ENCODE measurements around the gene DENND6B.
"Not testable (repeated sequence)": the region's sequence is repeated elsewhere in the genome, so short reads cannot be mapped to it uniquely, and the experiment has no call there.

Gene DENND6B

GRCh38 chr22:50338042-50338573, 11.3 kb upstream of the DENND6B start:
- no peak for DNase-seq

DNA sequence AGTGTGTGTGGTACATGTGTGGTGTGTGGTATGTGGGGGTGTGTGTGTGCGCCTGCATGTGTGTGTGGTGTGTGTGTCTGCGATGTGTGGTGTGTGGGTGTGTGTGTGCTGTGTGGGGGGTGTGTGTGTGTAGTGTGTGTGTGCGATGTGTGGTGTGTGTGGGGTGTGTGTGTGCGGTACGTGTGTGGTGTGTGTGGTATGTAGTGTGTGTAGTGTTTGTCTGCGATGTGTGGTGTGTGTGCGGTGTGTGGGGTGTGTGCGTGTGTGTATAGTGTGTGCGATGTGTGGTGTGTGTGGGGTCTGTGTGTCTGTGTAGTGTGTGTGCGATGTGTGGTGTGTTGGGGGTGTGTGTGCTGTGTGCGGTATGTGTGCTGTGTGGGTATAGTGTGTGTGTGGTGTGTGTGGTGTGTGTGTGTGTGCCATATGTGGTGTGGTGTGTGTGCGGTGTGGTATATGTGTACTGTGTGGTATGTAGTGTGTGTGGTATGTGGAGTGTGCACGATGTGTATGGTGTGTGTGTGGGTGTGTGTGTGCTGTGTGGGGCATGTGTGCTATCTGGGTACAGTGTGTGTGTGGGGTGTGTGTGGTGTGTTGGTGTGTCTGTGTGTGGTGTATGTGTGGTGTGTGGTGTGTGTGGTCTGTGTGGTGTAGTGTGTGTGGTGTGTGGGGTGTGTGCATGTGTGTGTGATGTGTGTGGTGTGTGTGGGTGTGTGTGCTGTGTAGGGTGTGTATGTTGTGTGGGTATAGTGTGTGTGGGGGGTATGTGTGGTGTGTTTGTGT, 10.6 kb upstream of the DENND6B start:
- no peak for DNase-seq

- DNase-seq, result not testable (repeated sequence)
These were observed 7.6 kb upstream of the DENND6B start for GRCh38 chr22:50334433-50334832.

GRCh38 chr22:50329236-50329635, 2.4 kb upstream of the DENND6B start:
- DNase-seq, result no peak

DNA sequence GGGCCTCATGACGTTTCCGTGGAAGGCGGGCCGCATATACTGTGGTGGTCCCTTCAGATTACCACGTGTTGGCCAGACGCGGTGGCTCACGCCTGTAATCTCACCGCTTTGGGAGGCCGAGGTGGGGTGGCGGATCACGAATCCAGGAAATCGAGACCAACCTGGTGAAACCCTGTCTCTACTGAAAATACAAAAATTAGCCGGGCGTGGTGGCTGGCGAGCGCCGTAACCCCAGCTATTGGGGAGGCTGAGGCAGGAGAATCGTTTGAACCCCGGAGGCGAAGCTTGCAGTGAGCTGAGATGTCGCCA, 853 bp upstream of the DENND6B start:
- DNase-seq, result no peak

- no peak for DNase-seq
These were observed 422 bp downstream of the DENND6B start for GRCh38 chr22:50326225-50326955.

DNA sequence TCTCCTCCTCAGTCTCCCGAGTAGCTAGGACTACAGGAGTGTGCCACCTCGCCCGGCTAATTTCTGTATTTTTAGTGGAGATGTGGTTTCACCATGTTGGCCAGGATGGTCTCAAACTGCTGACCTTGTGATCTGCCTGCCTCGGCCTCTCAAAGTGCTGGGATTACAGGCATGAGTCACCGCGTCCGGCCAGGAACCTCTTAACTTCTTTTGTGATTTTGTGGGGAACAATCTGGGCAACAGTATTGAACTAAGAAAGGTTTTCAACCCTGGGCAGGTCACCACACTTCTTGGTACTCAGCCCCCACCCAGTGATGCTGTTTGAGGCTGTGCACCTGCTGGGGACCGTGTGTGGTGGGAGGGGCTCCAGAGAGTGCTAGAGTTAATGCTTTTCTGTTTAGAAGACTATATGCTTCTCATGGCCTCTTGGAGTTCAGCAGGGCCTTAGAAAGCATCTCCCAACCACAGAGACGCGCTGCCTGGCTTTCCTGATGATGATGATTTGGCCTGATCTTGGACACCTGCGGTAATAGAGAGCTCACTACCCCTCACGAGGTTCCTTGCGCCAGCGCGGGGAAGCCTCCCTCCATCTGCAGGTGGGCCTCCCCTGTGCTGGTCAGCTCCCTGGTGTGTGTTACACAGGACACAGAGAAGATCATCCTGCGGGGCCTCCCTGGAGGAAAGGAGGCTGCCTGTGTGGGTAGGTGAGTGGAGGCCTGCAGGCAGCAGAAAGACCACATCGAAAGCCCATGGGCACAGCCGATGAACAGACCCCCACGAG, 1.2 kb downstream of the DENND6B start:
- DNase-seq, result no peak

DNA sequence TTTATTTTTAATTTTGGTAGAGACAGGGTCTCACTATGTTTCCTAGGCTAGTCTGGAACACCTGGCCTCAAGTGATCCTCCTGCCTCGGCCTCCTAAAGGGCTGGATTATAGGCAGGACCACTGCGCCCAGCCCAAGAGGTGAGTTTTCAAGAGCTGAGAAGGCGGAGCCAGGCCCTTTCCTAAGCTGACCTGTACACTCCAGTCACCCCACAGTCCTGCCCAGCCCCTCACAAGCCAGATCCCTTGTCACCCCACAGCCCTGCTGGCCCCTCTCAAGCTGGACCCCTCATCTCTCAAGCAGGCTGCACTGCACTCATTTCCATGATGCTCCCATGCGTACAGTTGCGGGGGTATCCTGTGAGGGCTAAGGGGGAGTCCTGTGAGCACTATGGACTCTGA, 2.9 kb downstream of the DENND6B start:
- DNase-seq, result no peak

GRCh38 chr22:50322382-50323104, 4.3 kb downstream of the DENND6B start:
- DNase-seq, result not testable (repeated sequence)

- DNase-seq, result no peak
These were observed 6.0 kb downstream of the DENND6B start for GRCh38 chr22:50320671-50321325.

- no peak for DNase-seq
These were observed 6.7 kb downstream of the DENND6B start for GRCh38 chr22:50320116-50320515.

DNA sequence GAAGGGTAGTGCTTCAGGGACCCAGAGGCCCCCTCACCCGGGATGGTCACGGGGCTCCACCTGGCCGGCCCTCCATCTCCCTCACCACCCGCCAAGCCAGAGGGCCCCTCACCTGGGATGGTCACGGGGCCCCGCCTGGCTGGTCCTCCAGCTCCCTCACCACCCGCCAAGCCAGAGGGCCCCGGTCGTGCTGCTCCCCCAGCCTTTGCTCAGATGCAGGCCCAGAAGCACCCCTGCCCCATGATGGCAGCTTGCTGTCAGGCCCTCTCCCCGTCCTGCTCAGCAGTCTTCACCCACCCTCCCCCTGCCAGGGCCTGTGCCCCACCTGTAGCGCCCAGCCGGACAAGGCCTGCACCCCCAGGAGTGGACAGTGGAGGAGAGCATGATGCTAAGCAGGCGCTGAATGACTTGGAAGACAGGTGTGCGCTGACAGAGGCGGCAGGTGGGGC, 7.3 kb downstream of the DENND6B start:
- no peak for DNase-seq

GRCh38 chr22:50318698-50319411, 8.0 kb downstream of the DENND6B start:
- no peak for DNase-seq

- DNase-seq, result no peak
These were observed 8.5 kb downstream of the DENND6B start for GRCh38 chr22:50318356-50318697.

DNA sequence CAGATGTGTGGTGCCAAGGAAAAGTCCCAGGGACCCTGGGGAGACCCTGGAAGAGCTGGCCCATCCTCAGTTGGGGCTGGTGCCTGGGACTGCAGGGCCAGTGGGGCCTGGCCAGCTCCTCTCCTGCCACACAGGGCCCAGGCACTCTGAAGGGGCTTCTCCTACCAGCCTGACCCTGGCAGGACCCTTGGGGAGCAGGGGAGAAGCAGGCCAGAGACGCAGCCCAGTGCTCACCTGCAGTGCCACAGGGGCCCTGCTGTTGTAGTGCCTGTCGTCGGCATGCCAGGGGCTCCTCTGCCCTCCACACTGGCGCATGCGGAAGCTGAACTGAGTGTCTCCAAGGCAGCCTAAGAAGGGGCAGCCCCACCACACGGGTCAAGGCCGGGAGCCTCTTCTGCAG, 9.1 kb downstream of the DENND6B start:
- DNase-seq, result no peak

GRCh38 chr22:50317178-50317577, 9.6 kb downstream of the DENND6B start:
- DNase-seq, result no peak

DNA sequence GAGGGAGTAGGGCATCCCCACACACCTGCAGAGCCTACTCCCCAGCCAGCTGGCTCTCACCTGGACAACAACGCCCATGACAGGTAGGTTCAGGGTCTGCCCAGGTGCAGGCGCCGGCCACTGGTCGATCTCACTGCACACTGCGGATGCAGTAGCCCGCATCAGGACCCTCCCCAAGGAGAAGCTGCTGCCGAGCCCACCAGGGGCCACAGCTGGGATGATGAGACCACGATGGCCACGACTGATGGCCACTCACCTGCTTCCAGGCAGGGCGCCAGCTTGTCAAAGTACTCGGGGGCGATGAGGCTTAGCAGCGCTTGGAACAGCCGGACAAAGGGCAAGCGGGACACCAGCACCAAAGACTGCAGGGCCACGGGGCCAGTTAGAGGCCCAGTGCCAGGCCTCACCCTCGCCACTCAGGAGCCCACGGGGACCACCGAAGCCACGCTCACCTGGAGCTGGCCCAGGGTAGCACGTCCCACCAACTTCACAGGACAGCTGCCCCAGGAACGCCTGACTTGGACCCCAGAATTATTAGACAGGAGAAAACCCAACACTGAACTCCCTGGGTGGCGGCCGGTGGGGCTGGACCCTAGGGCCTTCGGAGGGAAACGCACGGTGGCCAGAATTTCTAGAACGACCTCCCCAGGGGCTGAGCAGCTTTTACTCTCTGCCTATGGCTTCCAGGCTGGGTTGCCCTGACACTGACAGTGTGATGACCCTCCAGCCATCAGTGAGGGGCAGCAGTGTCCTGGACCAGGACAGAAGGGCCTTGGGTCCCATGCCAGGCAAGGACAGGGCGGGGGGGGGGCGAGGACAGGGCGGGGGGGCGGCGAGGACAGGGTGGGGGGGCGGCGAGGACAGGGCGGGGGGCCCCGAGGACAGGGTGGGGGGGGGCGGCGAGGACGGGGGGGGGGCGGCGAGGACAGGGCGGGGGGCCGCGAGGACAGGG, 10.4 kb downstream of the DENND6B start:
- no peak for DNase-seq

DNA sequence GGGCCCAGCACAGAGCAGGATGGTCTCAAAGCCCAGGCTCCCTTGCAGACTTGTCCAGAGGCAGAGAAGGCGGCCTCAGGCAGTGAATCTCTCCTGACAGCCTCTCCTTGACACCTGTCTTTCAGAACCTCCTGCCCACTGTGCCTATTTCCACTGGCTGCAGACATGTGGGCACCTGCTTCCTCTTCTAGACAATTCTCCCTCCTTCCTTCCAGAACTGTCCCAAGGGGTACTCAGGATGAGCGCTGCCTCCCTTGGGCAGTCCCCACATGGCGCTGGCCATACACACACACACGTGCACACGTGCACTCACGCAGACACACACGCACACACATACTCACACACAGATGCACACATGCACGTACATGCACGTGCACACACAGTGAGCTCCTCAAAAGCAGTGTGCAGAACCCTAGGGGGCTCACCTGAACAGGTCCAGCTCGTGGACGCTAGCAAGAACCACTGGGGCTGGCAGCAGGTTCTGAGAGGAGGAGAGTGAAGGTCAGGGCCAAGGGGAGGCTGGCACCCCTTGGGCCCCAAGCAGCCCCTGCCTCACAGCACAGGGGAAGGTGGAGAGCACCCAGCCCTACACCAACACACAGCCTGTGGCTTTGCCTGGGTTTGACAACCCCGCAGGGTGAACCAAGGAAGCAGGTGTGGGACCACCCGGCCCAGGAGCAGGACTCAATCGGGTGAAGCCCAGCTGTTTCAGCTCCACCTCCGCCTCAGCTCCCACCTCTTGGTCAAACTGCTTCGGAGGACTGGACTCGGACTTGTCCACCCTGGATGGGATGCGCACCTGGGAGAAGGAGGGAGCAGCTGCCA, 11.3 kb downstream of the DENND6B start:
- no peak for DNase-seq
